A549 treated with RU486 at 1 μM for 4 hours (cell line): ENCODE measurements around the gene NFAT5. TPM values are rescaled to one million over a fixed set of nuclear protein-coding genes. Genes with fewer than 3 reads are reported as not detected.

Experiments used
- total RNA-seq: library from RNA; stranded (reverse); fragments of 200-300 nt; extraction: Qiagen RNA extraction; gene quantifications from 5 replicates; pipeline ENCODE4 v1.2.3, GENCODE V29; 2022; ENCODE audit warnings: low read depth

NFAT5 gene, protein sequence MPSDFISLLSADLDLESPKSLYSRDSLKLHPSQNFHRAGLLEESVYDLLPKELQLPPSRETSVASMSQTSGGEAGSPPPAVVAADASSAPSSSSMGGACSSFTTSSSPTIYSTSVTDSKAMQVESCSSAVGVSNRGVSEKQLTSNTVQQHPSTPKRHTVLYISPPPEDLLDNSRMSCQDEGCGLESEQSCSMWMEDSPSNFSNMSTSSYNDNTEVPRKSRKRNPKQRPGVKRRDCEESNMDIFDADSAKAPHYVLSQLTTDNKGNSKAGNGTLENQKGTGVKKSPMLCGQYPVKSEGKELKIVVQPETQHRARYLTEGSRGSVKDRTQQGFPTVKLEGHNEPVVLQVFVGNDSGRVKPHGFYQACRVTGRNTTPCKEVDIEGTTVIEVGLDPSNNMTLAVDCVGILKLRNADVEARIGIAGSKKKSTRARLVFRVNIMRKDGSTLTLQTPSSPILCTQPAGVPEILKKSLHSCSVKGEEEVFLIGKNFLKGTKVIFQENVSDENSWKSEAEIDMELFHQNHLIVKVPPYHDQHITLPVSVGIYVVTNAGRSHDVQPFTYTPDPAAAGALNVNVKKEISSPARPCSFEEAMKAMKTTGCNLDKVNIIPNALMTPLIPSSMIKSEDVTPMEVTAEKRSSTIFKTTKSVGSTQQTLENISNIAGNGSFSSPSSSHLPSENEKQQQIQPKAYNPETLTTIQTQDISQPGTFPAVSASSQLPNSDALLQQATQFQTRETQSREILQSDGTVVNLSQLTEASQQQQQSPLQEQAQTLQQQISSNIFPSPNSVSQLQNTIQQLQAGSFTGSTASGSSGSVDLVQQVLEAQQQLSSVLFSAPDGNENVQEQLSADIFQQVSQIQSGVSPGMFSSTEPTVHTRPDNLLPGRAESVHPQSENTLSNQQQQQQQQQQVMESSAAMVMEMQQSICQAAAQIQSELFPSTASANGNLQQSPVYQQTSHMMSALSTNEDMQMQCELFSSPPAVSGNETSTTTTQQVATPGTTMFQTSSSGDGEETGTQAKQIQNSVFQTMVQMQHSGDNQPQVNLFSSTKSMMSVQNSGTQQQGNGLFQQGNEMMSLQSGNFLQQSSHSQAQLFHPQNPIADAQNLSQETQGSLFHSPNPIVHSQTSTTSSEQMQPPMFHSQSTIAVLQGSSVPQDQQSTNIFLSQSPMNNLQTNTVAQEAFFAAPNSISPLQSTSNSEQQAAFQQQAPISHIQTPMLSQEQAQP (N-terminal part only)
- total RNA-seq: 2.4 to 7.7 TPM (median 7.5 TPM) in 5 replicates

DNA sequence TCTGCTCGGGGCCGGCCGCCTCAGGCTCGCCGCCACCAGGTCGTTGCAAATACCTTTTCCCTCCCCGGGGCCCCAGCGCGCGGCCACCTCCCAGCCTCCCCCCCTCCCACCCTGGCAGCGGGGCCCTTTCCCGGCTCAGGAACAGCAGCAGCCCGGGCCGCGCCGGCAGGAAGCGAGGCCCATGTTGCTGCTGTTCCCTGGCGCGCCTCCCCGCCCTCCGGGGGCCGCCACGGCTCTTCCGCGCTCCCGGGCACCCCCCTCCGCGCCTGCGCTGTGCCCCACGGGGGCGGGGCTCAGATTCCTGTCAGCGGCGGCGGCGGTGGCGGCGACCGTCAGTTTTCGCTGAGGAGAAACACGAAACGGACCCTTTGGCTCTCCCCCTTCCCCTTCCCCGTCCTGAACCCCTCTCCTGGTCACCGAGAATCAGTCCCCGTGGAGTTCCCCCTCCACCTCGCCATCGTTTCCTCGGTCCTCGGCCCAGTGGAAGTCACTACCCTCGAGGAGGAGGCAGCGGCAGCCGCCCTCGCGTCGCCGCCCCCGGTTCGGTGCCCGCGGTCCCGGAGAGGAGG, at the start of gene NFAT5:
Gene NFAT5 (plus strand): TSS at position 296 of the 569 bp plus-strand sequence. CDS start 336 bp downstream, outside the sequence.

DNA sequence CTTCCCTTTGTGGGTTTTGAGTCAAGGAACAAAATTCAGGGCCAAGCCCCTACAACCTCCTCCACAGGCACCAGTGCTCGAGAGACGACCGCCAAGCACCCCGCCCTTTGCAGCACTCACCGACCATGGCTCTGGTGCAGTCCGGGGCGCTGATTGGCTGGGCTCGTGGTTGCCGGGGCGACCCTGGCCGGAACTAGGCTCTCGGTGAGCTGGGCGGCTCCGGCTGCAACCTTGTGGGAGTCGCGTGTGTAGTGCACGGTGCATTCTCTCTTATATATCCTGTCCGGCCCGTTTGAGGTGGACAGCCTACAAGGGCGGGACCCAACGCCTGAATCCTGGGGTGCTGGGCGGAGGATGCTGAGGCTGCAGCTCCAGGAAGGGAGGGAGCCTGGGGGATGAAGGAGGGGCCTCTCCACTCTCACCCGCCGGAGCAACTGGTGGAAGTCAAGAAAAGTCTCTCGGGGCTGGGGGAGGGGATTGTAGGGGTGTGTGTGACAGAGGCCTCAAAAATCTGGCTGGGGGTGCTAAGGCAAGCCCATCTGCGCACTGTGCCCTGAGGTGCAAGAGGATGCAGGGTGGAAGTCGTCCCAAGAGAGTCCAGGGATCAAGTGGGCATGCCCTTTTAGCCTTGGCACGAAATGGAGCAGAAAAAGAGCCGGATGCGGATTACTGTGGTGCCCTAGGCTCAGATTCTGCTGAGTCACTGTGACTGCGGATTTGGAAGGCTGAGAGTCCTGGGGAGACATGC, 160.7 kb downstream of the NFAT5 start, which contains the start of gene NQO1:
Gene NQO1 (minus strand): TSS at position 248 of the 748 bp plus-strand sequence. CDS start 121 bp downstream, at position 127.

Other genes starting within 250 kb of the NFAT5 start
- gene PDF, start 235.4 kb upstream of the NFAT5 start, total RNA-seq: 22.7 to 49.0 TPM (median 40.1 TPM) in 5 replicates
- gene COG8, start 226.4 kb upstream of the NFAT5 start, total RNA-seq: 19.8 to 27.3 TPM (median 25.6 TPM) in 5 replicates
- gene NIP7, start 226.2 kb upstream of the NFAT5 start, total RNA-seq: 50.6 to 76.3 TPM (median 58.4 TPM) in 5 replicates
- not detected in 5 replicates for gene TMED6, start 214.2 kb upstream of the NFAT5 start, total RNA-seq
- gene TERF2, start 180.0 kb upstream of the NFAT5 start, total RNA-seq: 20.3 to 28.6 TPM (median 22.7 TPM) in 5 replicates
- gene CYB5B, start 141.3 kb upstream of the NFAT5 start, total RNA-seq: 195 to 237 TPM (median 215 TPM) in 5 replicates
- 2,507 to 2,782 TPM (median 2,607 TPM) in 5 replicates for gene NQO1, start 160.6 kb downstream of the NFAT5 start, total RNA-seq
- 120 to 126 TPM (median 123 TPM) in 5 replicates for gene NOB1, start 189.0 kb downstream of the NFAT5 start, total RNA-seq
- gene WWP2, start 196.4 kb downstream of the NFAT5 start, total RNA-seq: 20.5 to 24.4 TPM (median 21.9 TPM) in 5 replicates